HepG2 (cell line): ENCODE results near the gene HIBADH. TPM values are rescaled to one million over a fixed set of nuclear protein-coding genes. Genes with fewer than 3 reads are reported as not detected.

Experiments used
- ATF3 ChIP-seq: sonication (generic); formaldehyde crosslinking; IDR thresholded peaks from 2 replicates; pipeline ENCODE4 v1.4.0; 2020; ENCODE audit warnings: missing genetic modification reagents
- CAMTA2 ChIP-seq: sonication (generic); formaldehyde crosslinking; IDR thresholded peaks from 2 replicates; pipeline ENCODE4 v1.4.0; 2020; ENCODE audit warnings: mild to moderate bottlenecking, missing genetic modification reagents, borderline replicate concordance
- ELF3 ChIP-seq: IDR thresholded peaks from 2 replicates; pipeline ENCODE4 v1.6.1; 2016; ENCODE audit warnings: missing genetic modification reagents, missing compliant biosample characterization
- HMGXB3 ChIP-seq: sonication (generic); formaldehyde crosslinking; IDR thresholded peaks from 2 replicates; pipeline ENCODE4 v1.4.0; 2020; ENCODE audit warnings: missing genetic modification reagents, borderline replicate concordance
- RERE ChIP-seq: IDR thresholded peaks from 2 replicates; pipeline ENCODE4 v1.6.1; 2016; ENCODE audit warnings: low read depth, missing genetic modification reagents, missing compliant biosample characterization
- RFX1 ChIP-seq: fragments of 450-650 bp; IDR thresholded peaks from 2 replicates; pipeline ENCODE4 v1.6.1; 2017
- SMAD1 ChIP-seq: sonication (generic); formaldehyde crosslinking; IDR thresholded peaks from 2 replicates; pipeline ENCODE4 v1.4.0; 2020; ENCODE audit warnings: missing genetic modification reagents, low read depth, mild to moderate bottlenecking, borderline replicate concordance
- SP1 ChIP-seq, 2 experiments: fragments of 450-650 bp in 1 of 2; sonication (generic) in 1 of 2; formaldehyde crosslinking in 1 of 2; IDR thresholded peaks; 2 replicates each; pipeline versions ENCODE4 v1.4.0 to v1.6.1; 2016 to 2020; ENCODE audit warnings: missing genetic modification reagents in 1 of 2
- ZNF367 ChIP-seq: sonication (generic); formaldehyde crosslinking; IDR thresholded peaks from 2 replicates; pipeline ENCODE4 v1.4.0; 2020; ENCODE audit warnings: missing genetic modification reagents, borderline replicate concordance
- ZNF512 ChIP-seq: sonication (generic); formaldehyde crosslinking; IDR thresholded peaks from 2 replicates; pipeline ENCODE4 v1.4.0; 2020; ENCODE audit warnings: mild to moderate bottlenecking, missing genetic modification reagents
- polyA plus RNA-seq, 8 experiments: library from polyadenylated mRNA; depleted of rRNA in 3 of 8; stranded (reverse) in 7 of 8; unstranded in 1 of 8; fragments of >200 nt; fragmentation: Illumina TruSeq in 4 of 8; extraction: Trizol in 4 of 8; gene quantifications; 2 replicates each; pipeline versions ENCODE4 v1.2.1 to v1.2.3, GENCODE V29; 2011 to 2016; ENCODE audit warnings: low read depth in 4 of 8, missing spikeins in 1 of 8, mixed read lengths in 1 of 8; ENCODE audit not compliant: insufficient read depth in 1 of 8
- total RNA-seq, 5 experiments: library from RNA; depleted of rRNA; stranded (reverse); fragments of >200 nt; fragmentation: Illumina TruSeq; extraction: Trizol; gene quantifications; 2 replicates each; pipeline ENCODE4 v1.2.3, GENCODE V29; 2016; ENCODE audit warnings: low read depth in 1 of 5

The HIBADH gene
- total and polyA plus RNA-seq, 2 of the 13 experiments (the other 11 are each of a cell fraction or from before 2014, with no cell fraction given): 49.9 to 59.5 TPM

DNA sequence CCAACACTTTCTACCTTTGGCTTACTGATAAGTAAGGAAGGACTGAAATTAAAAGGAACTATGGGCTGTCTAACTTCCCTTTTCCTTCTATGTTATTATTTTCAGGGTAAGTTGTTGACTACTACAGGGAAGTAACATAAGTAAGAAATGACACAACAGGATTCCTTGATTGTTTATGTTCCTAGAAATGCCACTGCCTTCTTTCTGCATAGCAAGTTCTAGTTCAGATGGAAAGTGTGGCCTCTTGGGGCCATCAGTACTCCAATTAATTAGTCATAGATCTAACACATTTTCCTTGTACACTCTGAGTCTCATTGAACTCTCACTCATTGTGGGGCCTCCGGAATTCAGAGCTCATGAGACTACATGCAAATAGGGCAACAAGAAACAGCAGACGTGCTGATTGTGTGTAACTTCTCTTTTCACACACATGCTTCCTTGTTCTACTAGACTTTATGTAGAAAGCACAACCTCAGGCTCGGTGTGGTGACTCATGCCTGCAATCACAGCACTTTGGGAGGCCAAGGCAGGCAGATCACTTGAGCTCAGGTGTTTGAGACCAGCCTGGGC lies 35.3 kb upstream of the HIBADH start (continued):
- no peak for TF ChIP-seq RERE (CRISPR knock-in tag)
- TF ChIP-seq RFX1: no peak
- TF ChIP-seq HMGXB3 (CRISPR knock-in tag): no peak
- 0 out of 2 replicates have a peak, but pooled peaks have one; percentile 35 for TF ChIP-seq ATF3 (CRISPR knock-in tag)
- TF ChIP-seq SP1 (IDR thresholded peaks at IDR 0.05): no peak
- TF ChIP-seq SP1 (CRISPR knock-in tag; IDR thresholded peaks at IDR 0.05): no peak
- no peak for TF ChIP-seq SMAD1
- no peak for TF ChIP-seq CAMTA2 (CRISPR knock-in tag)
- no peak for TF ChIP-seq ZNF512 (CRISPR knock-in tag)
- peak; percentile 24; the same call in 1 of the 2 replicates for TF ChIP-seq ELF3
- no peak for TF ChIP-seq ZNF367 (CRISPR knock-in tag)
